Gastrocnemius medialis (tissue), 4 donors: Measurements from ENCODE around the gene DBH. TPM values are rescaled to one million over a fixed set of nuclear protein-coding genes. Genes with fewer than 3 reads are reported as not detected.

Experiments
- ATAC-seq, 2 donors: fragments of 150-250 bp; one replicate each; pipeline ENCODE4 v1.9.1; 2016
- DNase-seq, 2 donors: peaks; one replicate each; pipeline ENCODE4 v3.0.0-alpha.2; 2019
- H3K27ac ChIP-seq, 4 donors: fragments of 200-600 bp; sonication (generic); 1 replicate in 1 of 4; 2 replicates in 3 of 4; pipeline ENCODE4 v1.5.1; 2016 to 2018; ENCODE audit warnings: mild to moderate bottlenecking in 2 of 4, moderate library complexity in 1 of 4
- H3K27me3 ChIP-seq, 3 donors: fragments of 200-600 bp; sonication (generic) in 2 of 3; 1 replicate in 1 of 3; 2 replicates in 2 of 3; pipeline versions ENCODE4 v1.5.1 to v1.6.0; 2016 to 2019; ENCODE audit warnings: mild to moderate bottlenecking in 1 of 3, moderate library complexity in 1 of 3
- H3K36me3 ChIP-seq, 2 donors: fragments of 200-600 bp; sonication (generic) in 1 of 2; one replicate each; pipeline ENCODE4 v1.5.1; 2017 to 2018
- H3K4me1 ChIP-seq, 2 donors: fragments of 200-600 bp; sonication (generic) in 1 of 2; one replicate each; pipeline ENCODE4 v1.5.1; 2016 to 2017; ENCODE audit warnings: mild to moderate bottlenecking in 2 of 2
- H3K4me3 ChIP-seq, 4 donors: fragments of 200-600 bp; sonication (generic) in 3 of 4; 1 replicate in 1 of 4; 2 replicates in 3 of 4; pipeline ENCODE4 v1.5.1; 2016 to 2019; ENCODE audit warnings: mild to moderate bottlenecking in 2 of 4
- H3K9me3 ChIP-seq, 3 donors: fragments of 200-600 bp; sonication (generic) in 2 of 3; 1 replicate in 1 of 3; 2 replicates in 2 of 3; pipeline ENCODE4 v1.5.1; 2016 to 2019
- POLR2A ChIP-seq, 2 donors: fragments of 450-650 bp; IDR thresholded peaks; one replicate each; pipeline ENCODE4 v1.6.1; 2017; ENCODE audit warnings: antibody characterized with exemption in 2 of 2, mild to moderate bottlenecking in 2 of 2, moderate library complexity in 2 of 2
- in situ Hi-C, 4 donors: fragments of 200-750 bp; cut with MboI; loops; one replicate each; pipeline versions ENCODE4 v1.15.0 to v1.8.0; 2017; ENCODE audit warnings: low sequenced_read_pairs in 4 of 4
- intact Hi-C: fragments of 100-400 bp; cut with DNase I; formaldehyde crosslinking; loops from one replicate; pipeline ENCODE4 v1.15.1; 2023; ENCODE audit warnings: low total_unique reads
- total RNA-seq, 4 donors: library from RNA; depleted of rRNA; stranded (reverse); fragments of >200 nt; gene quantifications; one replicate each; pipeline versions ENCODE4 v1.1.0 to v1.2.3, GENCODE V29; 2016
- TF ChIP-seq, protein P1 (sequence below), 5 experiments: fragments of 450-650 bp in 3 of 5; fragments of 200-600 bp in 2 of 5; sonication (generic) in 2 of 5; IDR thresholded peaks in 4 of 5; conservative IDR thresholded peaks in 1 of 5; 1 replicate in 4 of 5; 2 replicates in 1 of 5; pipeline ENCODE4 v1.5.1; 2016 to 2019; ENCODE audit warnings: antibody characterized with exemption in 5 of 5, mild to moderate bottlenecking in 3 of 5, moderate library complexity in 3 of 5

The DBH gene
- total RNA-seq, 4 donors from 2014 or later: not detected

DNA sequence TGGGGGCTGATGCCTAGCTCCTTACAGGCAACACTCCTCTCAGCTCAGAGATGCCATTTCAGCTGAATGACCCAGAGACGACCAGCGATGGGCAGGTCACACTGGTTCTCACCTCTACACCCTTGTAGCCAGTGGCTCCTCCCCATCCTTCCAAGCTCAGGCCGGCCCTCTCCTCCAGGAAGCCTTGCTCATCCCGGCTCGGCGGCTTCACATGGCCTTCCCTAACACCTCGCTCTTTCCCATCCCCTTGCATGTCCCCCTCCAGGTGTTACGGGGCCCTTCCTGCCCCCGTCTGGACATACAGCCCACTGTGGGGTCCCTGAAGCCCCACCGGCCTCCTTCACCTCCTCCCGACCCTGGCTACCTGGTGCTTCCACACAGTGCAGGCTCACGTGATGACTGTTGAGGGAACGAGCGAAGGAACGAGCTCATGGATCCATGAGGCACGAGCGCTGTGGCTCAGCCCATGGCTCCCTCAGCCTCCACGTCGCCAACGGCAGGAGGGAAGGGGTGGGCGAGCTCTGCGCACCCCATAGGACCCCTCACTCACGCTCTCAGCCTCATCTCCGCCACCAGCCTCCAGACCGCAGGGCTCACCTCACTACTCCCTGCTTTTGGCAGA is 56.3 kb downstream of the DBH start:
- ATAC-seq (no peak), DNase-seq (no peak)
- H3K27ac ChIP-seq: no peak overlapping the region
- H3K9me3 ChIP-seq: no peaks in the 10 kb centered on the region
- no peaks in the 10 kb centered on the region for H3K36me3 ChIP-seq
- no peak overlapping the region for H3K4me3 ChIP-seq
- in situ Hi-C loops (no loop called here), intact Hi-C loops (no loop called here)
- TF ChIP-seq, protein P1, sequence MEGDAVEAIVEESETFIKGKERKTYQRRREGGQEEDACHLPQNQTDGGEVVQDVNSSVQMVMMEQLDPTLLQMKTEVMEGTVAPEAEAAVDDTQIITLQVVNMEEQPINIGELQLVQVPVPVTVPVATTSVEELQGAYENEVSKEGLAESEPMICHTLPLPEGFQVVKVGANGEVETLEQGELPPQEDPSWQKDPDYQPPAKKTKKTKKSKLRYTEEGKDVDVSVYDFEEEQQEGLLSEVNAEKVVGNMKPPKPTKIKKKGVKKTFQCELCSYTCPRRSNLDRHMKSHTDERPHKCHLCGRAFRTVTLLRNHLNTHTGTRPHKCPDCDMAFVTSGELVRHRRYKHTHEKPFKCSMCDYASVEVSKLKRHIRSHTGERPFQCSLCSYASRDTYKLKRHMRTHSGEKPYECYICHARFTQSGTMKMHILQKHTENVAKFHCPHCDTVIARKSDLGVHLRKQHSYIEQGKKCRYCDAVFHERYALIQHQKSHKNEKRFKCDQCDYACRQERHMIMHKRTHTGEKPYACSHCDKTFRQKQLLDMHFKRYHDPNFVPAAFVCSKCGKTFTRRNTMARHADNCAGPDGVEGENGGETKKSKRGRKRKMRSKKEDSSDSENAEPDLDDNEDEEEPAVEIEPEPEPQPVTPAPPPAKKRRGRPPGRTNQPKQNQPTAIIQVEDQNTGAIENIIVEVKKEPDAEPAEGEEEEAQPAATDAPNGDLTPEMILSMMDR (IDR thresholded peaks at IDR 0.05 in 4 of 5, conservative IDR thresholded peaks at IDR 0.05 in 1 of 5): no peak
- H3K27me3 ChIP-seq: peaks cover 0 to 5% (median 0%) of the 10 kb centered on the region in 3 donors
- H3K4me1 ChIP-seq: no peaks in the 10 kb centered on the region

DNA sequence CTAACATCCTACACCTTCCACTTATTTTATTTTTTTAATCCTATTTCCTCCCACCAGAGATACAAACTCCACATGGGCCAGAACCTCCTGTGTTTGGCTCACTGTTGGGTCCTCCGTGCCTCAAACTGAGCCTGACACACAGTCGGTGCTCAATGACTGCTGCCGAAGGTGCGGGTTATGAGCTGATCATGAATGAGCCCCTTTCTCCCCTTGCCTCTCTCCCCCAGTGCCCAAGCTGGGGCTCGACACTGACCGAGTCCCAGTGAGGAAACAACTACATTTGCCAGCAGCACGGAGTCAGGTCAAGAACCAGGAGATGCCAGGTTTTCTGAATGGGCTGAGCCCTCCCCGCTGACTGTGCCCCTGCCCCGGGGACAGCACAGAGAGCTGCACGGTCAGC is 57.0 kb downstream of the DBH start:
- intact Hi-C loops (no loop called here), in situ Hi-C loops (no loop called here)
- no peak for TF ChIP-seq POLR2A (IDR thresholded peaks at IDR 0.05)
- TF ChIP-seq, protein P1 (IDR thresholded peaks at IDR 0.05 in 4 of 5, conservative IDR thresholded peaks at IDR 0.05 in 1 of 5): no peak
- Histone ChIP-seq H3K36me3 (no peaks in the 10 kb centered on the region), H3K27ac (no peak overlapping the region), H3K4me3 (no peak overlapping the region), H3K27me3 (peaks cover 0 to 5% (median 0%) of the 10 kb centered on the region in 3 donors), H3K4me1 (no peaks in the 10 kb centered on the region), H3K9me3 (no peaks in the 10 kb centered on the region)
- ATAC-seq: no peak
- no peak for DNase-seq

DNA sequence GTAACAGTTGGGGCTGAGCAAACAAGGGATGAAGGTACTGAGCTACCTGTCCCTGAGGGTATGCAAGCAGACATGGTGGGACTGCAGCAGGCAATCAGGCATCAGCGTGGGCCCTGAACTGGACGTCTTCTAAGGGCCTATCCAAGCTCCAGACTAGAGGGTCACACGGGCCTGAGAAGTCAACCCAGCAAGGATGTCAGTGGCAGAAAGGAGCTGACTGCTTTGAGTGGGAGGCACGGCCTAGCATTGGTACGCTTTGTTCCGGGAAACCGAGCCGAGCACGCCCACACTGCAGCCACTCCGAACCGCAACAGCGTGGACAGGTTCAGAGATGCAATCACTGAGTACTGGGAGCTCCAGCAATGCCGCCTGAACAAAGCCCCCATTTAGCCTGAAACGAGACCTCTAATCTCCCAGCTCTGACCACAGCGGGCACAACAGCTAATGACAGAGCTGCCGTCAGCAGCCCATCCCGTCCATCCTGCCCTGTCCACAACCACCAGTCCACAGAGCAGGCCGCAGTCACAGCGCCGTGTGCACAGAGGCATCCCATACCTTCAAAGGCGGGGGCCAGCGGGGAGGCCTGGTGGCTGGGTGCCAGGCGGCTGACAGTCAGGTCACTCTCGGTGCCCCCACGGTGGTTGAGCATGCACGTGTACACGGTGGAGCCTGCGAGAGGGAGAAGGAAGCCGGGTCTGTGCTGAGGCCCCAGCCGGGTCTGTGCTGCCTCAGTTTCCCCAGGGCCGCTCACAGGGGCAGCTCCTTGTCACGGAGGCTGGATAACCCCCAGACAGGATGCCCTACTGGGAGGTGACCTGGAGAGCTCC is 57.8 kb downstream of the DBH start:
- Histone ChIP-seq H3K27me3 (peaks cover 0 to 5% (median 0%) of the 10 kb centered on the region in 3 donors), H3K36me3 (no peaks in the 10 kb centered on the region), H3K4me1 (no peaks in the 10 kb centered on the region), H3K9me3 (no peaks in the 10 kb centered on the region), H3K27ac (no peak overlapping the region), H3K4me3 (no peak overlapping the region)
- ATAC-seq (no peak), DNase-seq (no peak)
- TF ChIP-seq, protein P1 (IDR thresholded peaks at IDR 0.05 in 4 of 5, conservative IDR thresholded peaks at IDR 0.05 in 1 of 5): no peak
- no peak for TF ChIP-seq POLR2A (IDR thresholded peaks at IDR 0.05)
- in situ Hi-C loops (no loop called here), intact Hi-C loops (no loop called here)

DNA sequence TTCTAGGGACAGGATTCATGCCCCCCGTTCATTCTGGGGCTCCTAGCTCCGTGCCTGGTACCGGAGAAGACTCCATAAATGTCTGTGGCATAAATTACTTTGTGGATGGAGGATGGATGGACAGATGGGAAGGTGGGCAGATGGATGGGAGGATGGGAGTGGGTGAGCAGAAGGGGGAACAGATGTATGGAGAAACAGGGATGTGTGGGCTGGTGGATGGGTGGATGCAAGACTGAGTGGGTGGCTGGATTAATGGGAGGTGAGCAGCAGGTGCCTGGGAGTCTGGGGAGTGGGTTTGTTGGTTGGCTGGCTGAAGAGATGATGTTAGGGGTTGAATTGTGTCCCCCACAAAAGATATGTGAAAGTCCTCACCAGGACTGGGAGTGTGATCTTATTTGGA is 58.5 kb downstream of the DBH start:
- H3K36me3 ChIP-seq: no peaks in the 10 kb centered on the region
- TF ChIP-seq, protein P1 (IDR thresholded peaks at IDR 0.05 in 4 of 5, conservative IDR thresholded peaks at IDR 0.05 in 1 of 5): no peak
- TF ChIP-seq POLR2A (IDR thresholded peaks at IDR 0.05): no peak
- H3K4me1 ChIP-seq: no peaks in the 10 kb centered on the region
- intact Hi-C loops: no loop called here
- H3K27ac ChIP-seq: no peak overlapping the region
- peaks cover 0 to 5% (median 0%) of the 10 kb centered on the region in 3 donors for H3K27me3 ChIP-seq
- ATAC-seq (no peak), DNase-seq (no peak)
- in situ Hi-C loops: no loop called here
- no peak overlapping the region for H3K4me3 ChIP-seq
- H3K9me3 ChIP-seq: no peaks in the 10 kb centered on the region
